ENCODE measurements around the gene TMEM185A.
"Not testable (repeated sequence)": the region's sequence is repeated elsewhere in the genome, so short reads cannot be mapped to it uniquely, and the experiment has no call there.

DNA sequence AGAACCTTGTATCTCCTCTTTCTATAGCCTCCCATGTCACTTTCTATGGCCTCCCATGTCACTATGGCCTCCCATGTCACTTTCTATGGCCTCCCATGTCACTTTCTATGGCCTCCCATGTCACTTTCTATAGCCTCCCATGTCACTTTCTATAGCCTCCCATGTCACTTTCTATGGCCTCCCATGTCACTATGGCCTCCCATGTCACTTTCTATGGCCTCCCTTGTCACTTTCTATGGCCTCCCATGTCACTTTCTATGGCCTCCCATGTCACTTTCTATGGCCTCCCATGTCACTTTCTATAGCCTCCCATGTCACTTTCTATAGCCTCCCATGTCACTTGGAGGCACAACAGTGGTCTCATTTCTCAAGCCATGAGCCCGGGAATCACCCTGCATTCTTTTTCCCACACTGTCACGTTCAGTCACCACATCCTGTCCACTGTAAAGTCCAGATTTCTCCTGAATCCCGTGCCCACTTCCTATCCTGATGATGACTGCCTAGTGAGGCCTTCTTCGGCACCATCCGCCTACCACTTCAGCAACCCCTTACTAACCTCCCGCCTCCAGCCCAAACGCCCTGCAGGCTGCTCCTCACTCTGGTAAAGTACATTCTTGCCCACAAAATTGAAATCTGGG is 26.2 kb downstream of the TMEM185A start:
- TF ChIP-seq EZH2 (IDR thresholded peaks at IDR 0.05; ENCODE audit: insufficient read depth, poor library complexity, severe bottlenecking); EZH2phosphoT487 (IDR thresholded peaks at IDR 0.05; ENCODE audit: insufficient read depth, low read depth): not testable (repeated sequence)

Measured in GM23248 (cell line).